HepG2 (cell line): ENCODE data around the gene CLIC3. TPM values are rescaled to one million over a fixed set of nuclear protein-coding genes. Genes with fewer than 3 reads are reported as not detected.

ENCODE experiments used
- ARID5B ChIP-seq: IDR thresholded peaks from 2 replicates; pipeline ENCODE4 v1.4.0; 2020; ENCODE audit warnings: mild to moderate bottlenecking, missing genetic modification reagents
- DR1 ChIP-seq: sonication (generic); formaldehyde crosslinking; IDR thresholded peaks from 2 replicates; pipeline ENCODE4 v1.8.0; 2021; ENCODE audit warnings: mild to moderate bottlenecking, missing genetic modification reagents, inconsistent platforms
- HNF1B ChIP-seq: sonication (generic); formaldehyde crosslinking; IDR thresholded peaks from 2 replicates; pipeline ENCODE4 v1.5.1; 2020; ENCODE audit warnings: mild to moderate bottlenecking, moderate library complexity, missing genetic modification reagents
- HNRNPL ChIP-seq: fragments of 200-400 bp; formaldehyde crosslinking; IDR thresholded peaks from 2 replicates; pipeline ENCODE4 v1.6.1; 2017; ENCODE audit warnings: mild to moderate bottlenecking, low read depth, low read length
- KLF12 ChIP-seq: sonication (generic); formaldehyde crosslinking; IDR thresholded peaks from 2 replicates; pipeline ENCODE4 v1.4.0; 2020; ENCODE audit warnings: missing genetic modification reagents, borderline replicate concordance
- MAZ ChIP-seq, 2 experiments: sonication (generic) in 1 of 2; formaldehyde crosslinking in 1 of 2; IDR thresholded peaks; 2 replicates each; pipeline versions ENCODE4 v1.5.0 to v1.6.1; 2012 to 2020; ENCODE audit warnings: low read depth in 2 of 2, mild to moderate bottlenecking in 2 of 2, borderline replicate concordance in 1 of 2, improper control_type of control experiment in 1 of 2, low read length in 1 of 2, missing genetic modification reagents in 1 of 2, moderate library complexity in 1 of 2
- MNT ChIP-seq: fragments of 450-650 bp; IDR thresholded peaks from 2 replicates; pipeline ENCODE4 v1.6.1; 2016
- MZF1 ChIP-seq: sonication (generic); formaldehyde crosslinking; IDR thresholded peaks from 2 replicates; pipeline ENCODE4 v1.8.1; 2023; ENCODE audit warnings: mild to moderate bottlenecking, missing genetic modification reagents, borderline replicate concordance
- RAD21 ChIP-seq: fragments of 450-650 bp; formaldehyde crosslinking; IDR thresholded peaks from 2 replicates; pipeline ENCODE4 v1.5.0; 2020; ENCODE audit warnings: mild to moderate bottlenecking
- RBFOX2 ChIP-seq: fragments of 200-400 bp; formaldehyde crosslinking; IDR thresholded peaks from 2 replicates; pipeline ENCODE4 v1.6.1; 2017; ENCODE audit warnings: low read depth, mild to moderate bottlenecking, low read length
- RXRA ChIP-seq: sonication (generic); formaldehyde crosslinking; IDR thresholded peaks from 2 replicates; pipeline ENCODE4 v1.5.1; 2020; ENCODE audit warnings: missing genetic modification reagents
- TFAP4 ChIP-seq: sonication (generic); IDR thresholded peaks from 2 replicates; pipeline ENCODE4 v1.6.1; 2016; ENCODE audit warnings: low read depth, borderline replicate concordance
- TRAFD1 ChIP-seq: sonication (generic); formaldehyde crosslinking; IDR thresholded peaks from 2 replicates; pipeline ENCODE4 v1.5.1; 2020; ENCODE audit warnings: missing genetic modification reagents, mild to moderate bottlenecking, borderline replicate concordance
- ZBTB38 ChIP-seq: sonication (generic); formaldehyde crosslinking; IDR thresholded peaks from 2 replicates; pipeline ENCODE4 v1.5.1; 2020; ENCODE audit warnings: mild to moderate bottlenecking, missing genetic modification reagents
- ZFX ChIP-seq: sonication (generic); formaldehyde crosslinking; IDR thresholded peaks from 2 replicates; pipeline ENCODE4 v1.4.0; 2020; ENCODE audit warnings: mild to moderate bottlenecking, low read depth, missing genetic modification reagents, moderate library complexity
- ZSCAN21 ChIP-seq: sonication (generic); formaldehyde crosslinking; IDR thresholded peaks from 2 replicates; pipeline ENCODE4 v1.8.0; 2022; ENCODE audit warnings: mild to moderate bottlenecking, missing genetic modification reagents, moderate library complexity, borderline replicate concordance
- polyA plus RNA-seq, 8 experiments: library from polyadenylated mRNA; depleted of rRNA in 3 of 8; stranded (reverse) in 7 of 8; unstranded in 1 of 8; fragments of >200 nt; fragmentation: Illumina TruSeq in 4 of 8; extraction: Trizol in 4 of 8; gene quantifications; 2 replicates each; pipeline versions ENCODE4 v1.2.1 to v1.2.3, GENCODE V29; 2011 to 2016; ENCODE audit warnings: low read depth in 4 of 8, missing spikeins in 1 of 8, mixed read lengths in 1 of 8; ENCODE audit not compliant: insufficient read depth in 1 of 8
- total RNA-seq, 5 experiments: library from RNA; depleted of rRNA; stranded (reverse); fragments of >200 nt; fragmentation: Illumina TruSeq; extraction: Trizol; gene quantifications; 2 replicates each; pipeline ENCODE4 v1.2.3, GENCODE V29; 2016; ENCODE audit warnings: low read depth in 1 of 5

Gene CLIC3
- total and polyA plus RNA-seq, 2 of the 13 experiments (the other 11 are each of a cell fraction or from before 2014, with no cell fraction given), result 0.51 to 1.5 TPM

- 0 out of 2 replicates have a peak, but pooled peaks have one; percentile 27 for TF ChIP-seq TRAFD1 (CRISPR knock-in tag)
- TF ChIP-seq HNF1B, result 0 out of 2 replicates have a peak, but pooled peaks have one; percentile 34
- 0 out of 2 replicates have a peak, but pooled peaks have one; percentile 47 for TF ChIP-seq ZSCAN21
- 0 out of 2 replicates have a peak, but pooled peaks have one; percentile 49 for TF ChIP-seq KLF12 (CRISPR knock-in tag)
- peak; percentile 84; the same call in 1 of the 2 replicates for TF ChIP-seq DR1 (CRISPR knock-in tag)
- 0 out of 2 replicates have a peak, but pooled peaks have one; percentile 38 for TF ChIP-seq MZF1 (CRISPR knock-in tag)
- TF ChIP-seq HNRNPL, result 0 out of 2 replicates have a peak, but pooled peaks have one; percentile 71
- TF ChIP-seq MNT, result peak; percentile 27; the same call in 1 of the 2 replicates
- no peak for TF ChIP-seq ARID5B (CRISPR knock-in tag)
- peak; percentile 52; the same call in 1 of the 2 replicates for TF ChIP-seq RXRA (CRISPR knock-in tag)
- TF ChIP-seq RAD21, result 0 out of 2 replicates have a peak, but pooled peaks have one; percentile 10
- peak; percentile 56; the same call in 1 of the 2 replicates for TF ChIP-seq ZBTB38
- TF ChIP-seq TFAP4, result peak; percentile 29; the same call in 1 of the 2 replicates
- 0 out of 2 replicates have a peak, but pooled peaks have one; percentile 30 for TF ChIP-seq RBFOX2
- TF ChIP-seq ZFX (CRISPR knock-in tag), result peak; percentile 27; the same call in 1 of the 2 replicates
- TF ChIP-seq MAZ (IDR thresholded peaks at IDR 0.05; ENCODE audit: borderline replicate concordance, low read depth, low read length), result peak; percentile 92; the same call in 1 of the 2 replicates
- TF ChIP-seq MAZ (CRISPR knock-in tag; IDR thresholded peaks at IDR 0.05; ENCODE audit: low read depth), result peak; percentile 38; the same call in 1 of the 2 replicates
Measured at GRCh38 chr9:137021979-137022661, 25.8 kb upstream of the CLIC3 start (continued).
